Adipocyte (in vitro differentiated cells): Measurements from ENCODE around the gene SKI.
A peak's percentile ranks its signal among the peaks of the same experiment; 100 is the strongest.
"Not testable (repeated sequence)": the region's sequence is repeated elsewhere in the genome, so short reads cannot be mapped to it uniquely, and the experiment has no call there.

Source experiments
- DNase-seq: peaks from one replicate; pipeline ENCODE4 v3.0.0-alpha.2; 2015; ENCODE audit warnings: low read depth
- H3K27me3 ChIP-seq: replicated peaks from 2 replicates; pipeline ENCODE4 v1.7.0; 2013; ENCODE audit warnings: mild to moderate bottlenecking, low read length, moderate library complexity; ENCODE audit not compliant: control insufficient read depth, insufficient read depth
- H3K36me3 ChIP-seq: 2 replicates; pipeline ENCODE4 v1.7.0; 2013; ENCODE audit warnings: low read length, mild to moderate bottlenecking, moderate library complexity; ENCODE audit not compliant: control insufficient read depth, insufficient read depth, severe bottlenecking
- H3K4me1 ChIP-seq: 2 replicates; pipeline ENCODE4 v1.7.0; 2013; ENCODE audit warnings: mild to moderate bottlenecking, low read length, moderate library complexity; ENCODE audit not compliant: control insufficient read depth, insufficient read depth
- H3K4me3 ChIP-seq: 2 replicates; pipeline ENCODE4 v1.7.0; 2013; ENCODE audit warnings: mild to moderate bottlenecking, low read length, moderate library complexity
- H3K9ac ChIP-seq: 2 replicates; pipeline ENCODE4 v1.7.0; 2013; ENCODE audit warnings: mild to moderate bottlenecking, low read length, moderate library complexity
- H3K9me3 ChIP-seq: 2 replicates; pipeline ENCODE4 v1.7.0; 2013; ENCODE audit warnings: mild to moderate bottlenecking, low read length, moderate library complexity; ENCODE audit not compliant: control insufficient read depth

The SKI gene

DNA sequence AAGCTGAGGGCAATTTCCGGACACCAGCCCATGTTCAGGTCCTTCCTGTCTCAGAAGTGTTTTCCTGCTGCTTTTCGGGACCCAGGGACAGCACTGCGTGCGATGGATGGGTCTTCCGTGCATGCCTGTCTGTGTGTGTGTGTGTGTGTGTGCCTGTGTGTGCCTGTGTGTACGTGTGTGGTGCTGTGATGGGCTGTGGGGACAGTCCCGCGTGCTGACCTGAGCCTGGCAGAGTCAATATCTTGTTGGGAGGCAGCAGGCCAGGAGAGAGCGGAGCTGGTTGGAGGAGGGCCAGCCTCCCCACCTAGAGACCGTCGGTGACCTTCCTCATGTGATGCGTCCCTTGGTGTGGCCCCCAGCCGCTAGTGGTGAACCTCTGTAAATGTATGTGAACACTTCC lies 13.7 kb downstream of the SKI start:
- DNase-seq = no peak
- Histone ChIP-seq H3K4me1 (peaks cover 74% of the 10 kb centered on the region), H3K9me3 (no peaks in the 10 kb centered on the region), H3K4me3 (no peak overlapping the region), H3K36me3 (peaks cover 4% of the 10 kb centered on the region), H3K9ac (no peak overlapping the region), H3K27me3 (no peaks in the 10 kb centered on the region)

DNA sequence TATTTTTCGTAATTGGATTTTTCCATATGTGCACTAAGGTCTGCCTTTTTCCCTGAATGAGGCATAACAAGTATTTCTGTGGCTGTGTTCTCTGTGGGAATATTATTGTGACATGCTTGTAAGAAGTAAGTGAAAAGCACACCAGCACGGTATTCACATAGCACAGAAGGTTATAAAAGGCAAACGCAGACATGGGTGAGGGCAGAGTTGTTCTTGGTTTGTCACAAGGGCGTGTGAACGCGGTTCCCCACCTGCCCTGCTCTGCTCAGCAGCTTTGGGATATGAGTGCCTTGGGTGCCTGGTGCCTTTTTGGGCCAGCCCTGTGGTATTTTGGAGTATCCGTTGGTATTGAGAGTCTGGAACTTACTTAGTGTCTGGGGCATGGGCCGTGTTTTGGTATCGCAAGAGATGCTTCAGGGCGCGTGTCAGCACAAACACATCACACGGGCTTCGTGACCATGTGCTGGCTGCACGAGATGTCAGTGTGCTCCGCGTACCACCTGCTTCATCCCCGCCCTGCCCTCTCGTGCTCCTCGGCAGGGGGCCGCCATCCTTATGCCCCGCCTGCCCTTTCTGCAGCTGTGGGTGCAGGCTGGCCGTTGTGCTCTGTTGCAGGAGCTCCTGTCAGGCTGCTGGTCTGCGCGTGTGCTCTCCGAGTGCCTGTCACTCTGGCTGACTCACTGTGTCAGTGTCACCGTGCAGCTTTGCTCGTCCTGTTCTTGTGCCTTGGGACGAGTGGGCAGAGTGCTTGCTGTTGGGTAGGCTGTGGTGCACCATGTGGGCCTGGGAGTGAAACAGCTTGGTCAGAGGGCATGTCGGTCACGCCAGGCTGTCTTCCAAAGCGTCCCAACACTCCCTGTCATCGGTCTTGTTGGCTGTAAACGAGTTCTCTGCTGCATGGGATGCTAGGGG lies 15.0 kb downstream of the SKI start:
- no peak for DNase-seq
- peaks cover 73% of the 10 kb centered on the region for H3K4me1 ChIP-seq

DNA sequence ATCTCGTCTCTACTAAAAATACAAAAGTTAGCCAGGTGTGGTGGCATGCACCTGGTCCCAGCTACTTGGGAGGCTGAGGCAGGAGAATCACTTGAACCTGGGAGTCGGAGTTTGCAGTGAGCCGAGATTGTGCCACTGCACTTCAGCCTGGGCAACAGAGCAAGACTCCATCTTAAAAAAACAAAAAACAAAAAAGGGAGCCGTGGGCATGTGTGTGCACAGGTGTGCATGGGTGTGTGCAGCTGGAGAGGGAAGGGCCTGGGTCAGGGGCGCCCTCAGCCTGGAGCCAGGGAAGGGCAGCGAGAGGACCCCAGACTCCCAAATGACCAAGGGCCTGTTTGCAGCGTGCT lies 18.9 kb downstream of the SKI start:
- not testable (repeated sequence) for H3K36me3 ChIP-seq, H3K4me3 ChIP-seq, H3K9me3 ChIP-seq, H3K27me3 ChIP-seq, H3K9ac ChIP-seq, DNase-seq
- peaks cover 61% of the 10 kb centered on the region for H3K4me1 ChIP-seq

More for the DNA sequence above, 15.0 kb downstream of the SKI start:
- H3K36me3 ChIP-seq = peaks cover 4% of the 10 kb centered on the region
- no peaks in the 10 kb centered on the region for H3K27me3 ChIP-seq
- H3K9me3 ChIP-seq = no peaks in the 10 kb centered on the region
- H3K4me3 ChIP-seq = no peak overlapping the region
- H3K9ac ChIP-seq = peak overlapping the region; percentile 5

DNA sequence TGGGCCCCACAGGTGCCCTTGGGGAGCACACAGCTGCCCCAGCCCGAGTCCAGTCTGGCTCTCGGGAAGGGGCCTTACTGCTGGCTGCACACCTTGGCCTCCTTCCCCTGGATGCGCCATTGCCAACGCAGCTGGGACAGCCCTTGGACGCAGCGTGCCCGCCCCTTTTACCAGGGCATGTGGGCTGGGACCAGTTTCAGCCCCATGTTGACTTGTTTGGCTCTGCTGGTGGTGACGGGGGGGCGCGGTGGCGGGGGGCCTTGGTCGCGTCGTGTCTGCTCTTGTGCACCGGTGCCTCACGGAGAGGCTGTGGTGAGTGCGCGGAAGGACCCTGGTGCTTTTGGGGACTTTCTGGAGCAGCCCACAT lies 19.6 kb downstream of the SKI start:
- no peaks in the 10 kb centered on the region for H3K27me3 ChIP-seq
- H3K4me1 ChIP-seq = peaks cover 53% of the 10 kb centered on the region
- H3K9ac ChIP-seq = no peak overlapping the region
- no peaks in the 10 kb centered on the region for H3K36me3 ChIP-seq
- H3K9me3 ChIP-seq = no peaks in the 10 kb centered on the region
- H3K4me3 ChIP-seq = no peak overlapping the region
- DNase-seq = no peak

DNA sequence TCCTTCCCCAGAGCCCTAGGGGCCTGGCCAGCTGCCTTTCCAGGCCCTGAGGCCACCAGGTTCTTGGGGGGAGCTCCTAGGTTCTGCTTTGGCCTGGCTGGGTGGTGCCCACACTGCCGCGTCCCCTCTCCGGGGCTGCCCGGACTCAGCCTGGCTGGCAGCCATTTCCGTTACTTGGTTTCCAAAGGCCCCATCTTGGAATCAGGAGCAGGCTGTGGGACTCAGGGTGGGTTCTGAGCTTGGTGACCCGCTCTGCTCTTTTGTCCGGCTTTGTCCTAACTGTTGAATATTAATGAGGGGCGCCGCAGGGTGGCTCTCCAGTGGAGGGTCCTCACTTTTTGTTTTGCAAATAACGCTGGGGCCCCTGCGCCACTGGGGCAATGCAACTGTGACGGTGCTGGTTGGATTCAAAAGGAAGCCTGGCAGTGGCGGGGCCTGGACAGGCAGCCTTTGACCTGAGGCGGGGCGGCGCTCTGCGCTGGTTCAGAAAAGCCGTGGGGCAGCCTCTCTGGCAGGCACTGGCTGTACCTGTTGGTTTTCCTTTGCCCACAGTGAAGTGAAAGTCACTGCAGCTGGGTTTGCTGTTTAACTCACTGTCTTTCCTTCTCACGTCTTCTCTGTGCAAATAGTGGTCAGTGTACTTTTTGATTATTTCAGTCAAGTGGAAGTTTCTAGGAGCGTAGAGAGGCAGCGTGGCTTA lies 20.2 kb downstream of the SKI start:
- DNase-seq = no peak
- Histone ChIP-seq H3K4me3 (no peak overlapping the region), H3K9ac (no peak overlapping the region), H3K27me3 (no peaks in the 10 kb centered on the region), H3K9me3 (no peaks in the 10 kb centered on the region), H3K4me1 (peaks cover 48% of the 10 kb centered on the region), H3K36me3 (peaks cover 1% of the 10 kb centered on the region)

DNA sequence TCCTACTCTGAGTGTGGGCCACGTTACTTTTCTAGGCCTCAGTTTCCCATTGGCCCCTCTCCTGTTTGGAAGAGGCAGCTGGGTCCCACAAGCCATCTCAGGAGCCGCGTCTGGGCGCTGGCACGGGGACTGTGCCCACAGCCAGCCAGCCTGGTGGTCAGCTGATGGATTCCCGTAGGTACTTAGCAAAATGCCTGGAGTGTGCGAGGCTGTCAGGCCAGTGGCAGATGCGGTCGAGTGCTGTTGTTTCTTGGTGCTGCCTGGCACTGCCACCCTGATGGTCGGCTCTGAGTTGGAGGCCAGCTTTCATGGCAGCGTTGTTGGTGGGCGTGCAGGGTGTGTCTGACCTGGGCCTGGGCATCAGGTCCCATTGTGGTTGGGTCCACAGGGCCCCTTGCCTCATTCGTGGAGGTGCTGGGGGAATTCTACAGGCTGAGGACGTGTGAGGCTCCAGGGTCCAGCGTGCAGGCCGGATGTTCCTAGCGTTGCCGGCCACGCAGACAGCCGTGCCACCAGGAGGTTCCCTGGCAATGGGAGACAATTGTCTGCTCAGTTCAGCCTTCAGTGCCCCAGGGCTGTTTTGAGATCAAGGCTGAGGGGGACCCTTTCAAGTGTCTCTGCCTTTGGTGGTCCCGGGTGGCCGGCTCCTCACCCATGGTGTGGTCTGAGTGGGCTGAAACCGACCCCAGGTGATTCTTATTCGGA lies 20.9 kb downstream of the SKI start:
- DNase-seq = no peak
- Histone ChIP-seq H3K27me3 (no peaks in the 10 kb centered on the region), H3K9ac (no peak overlapping the region), H3K4me3 (no peak overlapping the region), H3K4me1 (peaks cover 42% of the 10 kb centered on the region), H3K36me3 (peaks cover 6% of the 10 kb centered on the region), H3K9me3 (no peaks in the 10 kb centered on the region)

DNA sequence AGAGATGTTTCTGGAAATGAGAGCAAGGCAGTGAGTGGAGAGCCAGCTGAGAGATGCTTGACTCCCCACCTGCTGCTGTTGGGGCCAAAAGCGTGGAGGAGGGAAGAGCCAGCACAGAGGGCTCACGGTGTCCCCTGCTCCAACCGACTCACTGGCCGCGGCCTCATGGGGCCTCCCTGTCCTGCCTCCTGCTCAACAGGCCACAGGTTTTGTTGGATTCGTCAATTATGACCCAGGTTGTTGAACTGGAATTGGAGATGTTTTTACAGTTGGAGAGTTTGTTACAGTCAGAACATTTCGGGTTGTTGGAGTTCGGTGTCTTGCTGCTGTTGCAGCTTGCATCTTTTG lies 21.4 kb downstream of the SKI start:
- Histone ChIP-seq H3K27me3 (no peaks in the 10 kb centered on the region), H3K4me3 (no peak overlapping the region), H3K4me1 (peaks cover 42% of the 10 kb centered on the region), H3K9me3 (no peaks in the 10 kb centered on the region), H3K36me3 (peaks cover 6% of the 10 kb centered on the region), H3K9ac (no peak overlapping the region)
- no peak for DNase-seq

DNA sequence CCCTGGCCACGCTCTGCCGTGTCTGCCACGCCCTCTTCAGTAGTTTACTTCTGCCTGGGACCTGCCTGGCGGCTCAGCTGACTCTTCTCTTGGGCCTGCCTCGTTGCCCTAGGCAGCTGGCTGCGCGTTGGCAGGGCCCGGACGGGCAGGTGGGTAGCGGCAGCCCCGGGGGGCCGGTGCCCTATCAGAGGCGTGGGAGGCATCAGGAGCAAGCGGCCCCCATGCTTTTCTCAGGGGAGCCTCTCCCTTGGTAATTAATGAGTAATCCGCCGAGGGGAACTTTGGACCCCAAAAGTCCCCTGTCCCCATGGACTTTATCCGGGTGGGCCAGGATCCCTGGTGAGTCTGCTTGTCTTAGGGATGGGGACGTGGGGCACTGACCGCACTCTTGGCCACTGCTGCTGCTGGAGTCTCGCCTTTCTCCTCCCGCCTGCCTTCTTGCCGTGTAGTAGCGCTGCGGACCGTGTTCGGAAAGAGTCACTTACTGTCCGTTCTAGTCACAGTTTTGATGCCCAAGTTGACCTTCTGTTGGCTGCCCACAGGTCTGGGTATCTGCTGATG lies 22.7 kb downstream of the SKI start:
- H3K4me1 ChIP-seq = peaks cover 42% of the 10 kb centered on the region

DNA sequence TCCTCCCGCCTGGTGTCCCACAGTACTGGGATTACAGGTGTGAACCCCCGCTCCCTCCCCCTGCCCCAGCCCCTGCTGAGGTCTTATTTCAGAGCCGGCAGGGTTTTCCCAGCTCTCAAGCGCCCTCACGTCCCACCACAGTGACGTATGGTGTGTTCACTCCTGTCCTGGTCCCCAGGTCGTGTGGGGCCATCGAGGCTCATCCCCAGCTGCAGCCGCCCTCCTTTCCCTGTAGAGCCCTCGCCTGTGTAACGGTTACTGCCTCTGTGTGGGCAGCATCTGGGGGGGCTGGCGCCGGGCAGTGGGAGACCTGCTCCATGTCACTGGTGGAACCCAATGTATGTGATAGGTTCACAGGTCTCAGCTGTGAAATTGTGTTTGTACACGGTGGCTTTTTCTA lies 23.2 kb downstream of the SKI start:
- Histone ChIP-seq H3K4me1 (peaks cover 36% of the 10 kb centered on the region), H3K9ac (no peak overlapping the region), H3K4me3 (no peak overlapping the region), H3K9me3 (no peaks in the 10 kb centered on the region), H3K36me3 (peaks cover 6% of the 10 kb centered on the region), H3K27me3 (no peaks in the 10 kb centered on the region)
- DNase-seq = no peak

More for the DNA sequence above, 22.7 kb downstream of the SKI start:
- H3K4me3 ChIP-seq = no peak overlapping the region
- H3K27me3 ChIP-seq = no peaks in the 10 kb centered on the region
- no peaks in the 10 kb centered on the region for H3K9me3 ChIP-seq
- peaks cover 6% of the 10 kb centered on the region for H3K36me3 ChIP-seq
- no peak overlapping the region for H3K9ac ChIP-seq
- no peak for DNase-seq

DNA sequence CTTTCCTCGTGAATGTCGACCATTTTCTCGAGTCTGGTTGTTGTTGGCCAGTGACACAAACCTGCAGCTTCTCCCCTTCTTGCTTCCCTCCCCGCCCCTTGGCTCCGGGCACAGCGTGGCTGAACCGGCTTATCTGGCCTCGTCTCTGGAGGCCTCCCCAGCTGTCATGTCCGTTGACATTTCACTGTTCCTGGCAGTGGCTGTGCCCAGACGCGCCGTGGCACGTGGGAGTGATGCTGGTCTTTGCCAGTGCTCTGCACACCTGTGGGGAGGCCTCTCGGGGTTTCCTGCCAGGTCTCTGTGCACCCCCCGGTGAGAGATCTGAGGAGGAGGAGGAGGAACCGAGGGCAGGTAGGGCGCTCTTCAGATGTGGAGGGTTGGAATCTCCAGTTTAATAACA lies 23.7 kb downstream of the SKI start:
- H3K4me3 ChIP-seq = no peak overlapping the region

DNA sequence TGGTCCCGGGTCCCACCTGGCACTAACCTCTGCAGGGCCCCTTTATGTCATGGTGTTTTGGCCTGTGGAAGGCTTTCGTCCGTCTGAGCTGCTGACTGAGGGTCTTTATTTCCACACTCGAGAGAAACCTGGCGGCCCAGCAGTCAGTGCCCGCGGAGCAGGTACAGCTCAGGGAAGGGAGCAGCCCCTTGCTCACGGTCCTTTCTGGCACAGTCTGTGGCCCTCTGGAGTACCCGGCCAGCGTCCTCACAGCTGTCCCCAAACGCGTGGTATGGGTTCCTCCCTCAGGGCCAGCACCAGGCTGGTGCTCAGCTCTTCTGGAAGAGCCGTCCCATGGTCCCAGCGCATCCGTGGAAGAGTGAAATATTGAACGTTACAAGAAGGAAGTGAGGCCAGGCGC lies 24.3 kb downstream of the SKI start:
- no peak overlapping the region for H3K9ac ChIP-seq
- peaks cover 34% of the 10 kb centered on the region for H3K4me1 ChIP-seq
- no peak for DNase-seq
- no peaks in the 10 kb centered on the region for H3K27me3 ChIP-seq
- H3K4me3 ChIP-seq = no peak overlapping the region
- H3K9me3 ChIP-seq = no peaks in the 10 kb centered on the region
- peaks cover 6% of the 10 kb centered on the region for H3K36me3 ChIP-seq

More for the DNA sequence above, 23.7 kb downstream of the SKI start:
- Histone ChIP-seq H3K4me1 (peaks cover 34% of the 10 kb centered on the region), H3K9me3 (no peaks in the 10 kb centered on the region), H3K36me3 (peaks cover 6% of the 10 kb centered on the region), H3K27me3 (no peaks in the 10 kb centered on the region), H3K9ac (no peak overlapping the region)
- DNase-seq = no peak
